WTC11 (cell line): ENCODE results near the gene TRIOBP. TPM values are rescaled to one million over a fixed set of nuclear protein-coding genes. Genes with fewer than 3 reads are reported as not detected.

Experiments
- ATAC-seq: fragments of 200-7000 bp; cut with Tn5 transposase; 2 replicates; pipeline ENCODE4 v1.10.0; 2021; ENCODE audit warnings: mild to moderate bottlenecking, moderate library complexity
- CTCF ChIA-PET: fragments of 300-600 bp; sonication (Branson Sonifier 250); formaldehyde crosslinking; loops from one replicate; lab custom pipeline; 2021; ENCODE audit warnings: antibody characterized with exemption; lab: Charles Lee
- POLR2A ChIA-PET: fragments of 350-600 bp; sonication (Branson Sonifier 250); formaldehyde crosslinking; loops from one replicate; lab custom pipeline; 2021; ENCODE audit warnings: antibody characterized with exemption; lab: Charles Lee
- DNase-seq: peaks from one replicate; pipeline ENCODE4 v3.0.0; 2021; ENCODE audit warnings: low spot score
- H3K27ac Mint-ChIP-seq: 2 replicates; pipeline ENCODE4 v1.8.0; 2021; ENCODE audit warnings: mixed read lengths
- H3K27me3 Mint-ChIP-seq: 2 replicates; pipeline ENCODE4 v1.8.0; 2021; ENCODE audit warnings: low read depth, mild to moderate bottlenecking, moderate library complexity, mixed read lengths
- H3K36me3 Mint-ChIP-seq: 2 replicates; pipeline ENCODE4 v1.8.0; 2021; ENCODE audit warnings: mixed read lengths
- H3K4me1 Mint-ChIP-seq: 2 replicates; pipeline ENCODE4 v1.8.0; 2022; ENCODE audit warnings: mixed read lengths
- H3K4me3 Mint-ChIP-seq: 2 replicates; pipeline ENCODE4 v1.8.0; 2021; ENCODE audit warnings: mild to moderate bottlenecking, moderate library complexity, mixed read lengths
- H3K9me3 Mint-ChIP-seq: 2 replicates; pipeline ENCODE4 v1.8.0; 2021; ENCODE audit warnings: mixed read lengths
- ATF1 ChIP-seq: sonication (generic); formaldehyde crosslinking; IDR thresholded peaks from 2 replicates; pipeline ENCODE4 v1.8.1; 2023; ENCODE audit warnings: mild to moderate bottlenecking, moderate library complexity, missing genetic modification reagents
- ELF4 ChIP-seq: sonication (generic); formaldehyde crosslinking; IDR thresholded peaks from 2 replicates; pipeline ENCODE4 v1.8.1; 2022; ENCODE audit warnings: low read depth, mild to moderate bottlenecking, moderate library complexity, missing genetic modification reagents
- EMX1 ChIP-seq: fragments of 250-450 bp; sonication (Bioruptor Pico); IDR thresholded peaks from 2 replicates; pipeline ENCODE4 v1.8.0; 2021; ENCODE audit warnings: mild to moderate bottlenecking
- FOXP1 ChIP-seq: sonication (generic); formaldehyde crosslinking; IDR thresholded peaks from 2 replicates; pipeline ENCODE4 v1.8.0; 2022; ENCODE audit warnings: missing genetic modification reagents, mild to moderate bottlenecking, moderate library complexity, borderline replicate concordance
- GRHL2 ChIP-seq: fragments of 250-450 bp; sonication (Bioruptor Pico); IDR thresholded peaks from 2 replicates; pipeline ENCODE4 v1.8.0; 2022; ENCODE audit warnings: mild to moderate bottlenecking, moderate library complexity; ENCODE audit not compliant: insufficient replicate concordance, severe bottlenecking
- HMGA2 ChIP-seq: fragments of 250-450 bp; sonication (Bioruptor Pico); IDR thresholded peaks from 2 replicates; pipeline ENCODE4 v1.4.0; 2021; ENCODE audit warnings: mild to moderate bottlenecking, moderate library complexity
- IRF2 ChIP-seq: sonication (generic); formaldehyde crosslinking; IDR thresholded peaks from 2 replicates; pipeline ENCODE4 v1.8.0; 2022; ENCODE audit warnings: low read depth, missing genetic modification reagents, borderline replicate concordance
- MXD4 ChIP-seq: fragments of 250-450 bp; sonication (Bioruptor Pico); IDR thresholded peaks from 2 replicates; pipeline ENCODE4 v1.8.0; 2021; ENCODE audit warnings: mild to moderate bottlenecking, moderate library complexity, borderline replicate concordance
- NFYB ChIP-seq: sonication (generic); formaldehyde crosslinking; conservative IDR thresholded peaks from 2 replicates; pipeline ENCODE4 v1.8.0; 2022; ENCODE audit warnings: low read depth, missing genetic modification reagents
- OVOL2 ChIP-seq: fragments of 250-450 bp; sonication (Bioruptor Pico); IDR thresholded peaks from 2 replicates; pipeline ENCODE4 v1.9.0; 2021; ENCODE audit warnings: mild to moderate bottlenecking, borderline replicate concordance
- RELA ChIP-seq: sonication (generic); formaldehyde crosslinking; IDR thresholded peaks from 2 replicates; pipeline ENCODE4 v1.8.1; 2022; ENCODE audit warnings: missing genetic modification reagents, mild to moderate bottlenecking, borderline replicate concordance
- RORB ChIP-seq: fragments of 250-450 bp; sonication (Bioruptor Pico); IDR thresholded peaks from 2 replicates; pipeline ENCODE4 v1.9.0; 2021; ENCODE audit warnings: mild to moderate bottlenecking
- SP1 ChIP-seq: sonication (generic); formaldehyde crosslinking; conservative IDR thresholded peaks from 2 replicates; pipeline ENCODE4 v1.8.1; 2022; ENCODE audit warnings: missing genetic modification reagents
- ZNF121 ChIP-seq: sonication (generic); formaldehyde crosslinking; IDR thresholded peaks from 2 replicates; pipeline ENCODE4 v1.8.0; 2023; ENCODE audit warnings: missing genetic modification reagents
- ZNF219 ChIP-seq: sonication (generic); formaldehyde crosslinking; IDR thresholded peaks from 2 replicates; pipeline ENCODE4 v1.8.0; 2023; ENCODE audit warnings: missing genetic modification reagents, mild to moderate bottlenecking, borderline replicate concordance
- ZNF416 ChIP-seq: fragments of 250-450 bp; sonication (Bioruptor Pico); IDR thresholded peaks from 2 replicates; pipeline ENCODE4 v1.9.0; 2021; ENCODE audit warnings: mild to moderate bottlenecking, inconsistent platforms
- total RNA-seq: library from RNA; stranded (reverse); gene quantifications from 3 replicates; pipeline ENCODE4 v1.2.3, GENCODE V29; 2021
- TF ChIP-seq, protein P1 (sequence below): sonication (generic); formaldehyde crosslinking; IDR thresholded peaks from 2 replicates; pipeline ENCODE4 v1.8.0; 2023; ENCODE audit warnings: mild to moderate bottlenecking, missing genetic modification reagents
- TF ChIP-seq, protein P2 (sequence below): sonication (generic); formaldehyde crosslinking; IDR thresholded peaks from 2 replicates; pipeline ENCODE4 v1.8.0; 2022; ENCODE audit warnings: missing genetic modification reagents
- TF ChIP-seq, protein P3 (sequence below): fragments of 250-450 bp; sonication (Bioruptor Pico); IDR thresholded peaks from 2 replicates; pipeline ENCODE4 v1.8.0; 2021; ENCODE audit warnings: mild to moderate bottlenecking
- TF ChIP-seq, protein P4 (sequence below): sonication (generic); formaldehyde crosslinking; IDR thresholded peaks from 2 replicates; pipeline ENCODE4 v1.8.1; 2023; ENCODE audit warnings: mild to moderate bottlenecking, missing genetic modification reagents
- TF ChIP-seq, protein P5 (sequence below): fragments of 200-600 bp; IDR thresholded peaks from 2 replicates; pipeline ENCODE4 v1.8.0; 2022; ENCODE audit warnings: antibody characterized with exemption
- TF ChIP-seq, protein P6 (sequence below): sonication (generic); formaldehyde crosslinking; conservative IDR thresholded peaks from 2 replicates; pipeline ENCODE4 v1.8.1; 2022; ENCODE audit warnings: mild to moderate bottlenecking, missing genetic modification reagents
- TF ChIP-seq, protein P7 (sequence below): sonication (generic); formaldehyde crosslinking; IDR thresholded peaks from 2 replicates; pipeline ENCODE4 v1.8.0; 2022; ENCODE audit warnings: mild to moderate bottlenecking, missing genetic modification reagents
- TF ChIP-seq, protein P8 (sequence below): sonication (generic); formaldehyde crosslinking; IDR thresholded peaks from 2 replicates; pipeline ENCODE4 v1.8.0; 2023; ENCODE audit warnings: missing genetic modification reagents
- TF ChIP-seq, protein P9 (sequence below): fragments of 250-450 bp; sonication (Bioruptor Pico); IDR thresholded peaks from 2 replicates; pipeline ENCODE4 v1.9.0; 2021; ENCODE audit warnings: mild to moderate bottlenecking

The TRIOBP gene
- total RNA-seq, 1 experiment from 2014 or later: 54.0 TPM

DNA sequence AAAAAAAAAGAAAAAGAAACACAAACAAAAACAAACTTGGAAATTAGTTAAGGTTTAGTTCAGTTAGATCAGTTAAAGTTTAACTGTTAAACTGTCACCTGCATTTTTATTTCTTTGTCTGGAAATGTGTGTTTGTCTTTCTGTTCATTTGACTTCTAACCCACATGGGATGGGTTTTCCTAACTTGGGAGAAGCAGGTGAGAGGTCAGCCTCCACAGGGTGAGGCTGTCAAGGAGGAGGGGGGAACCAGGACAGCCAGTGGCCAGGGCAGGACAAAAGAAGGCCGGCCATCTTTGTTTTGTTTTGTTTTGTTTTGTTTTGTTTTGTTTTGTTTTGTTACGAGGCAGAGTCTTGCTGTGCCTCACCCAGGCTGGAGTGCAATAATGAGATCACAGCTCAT lies 97.5 kb downstream of the TRIOBP start (continued):
- TF ChIP-seq, protein P1, sequence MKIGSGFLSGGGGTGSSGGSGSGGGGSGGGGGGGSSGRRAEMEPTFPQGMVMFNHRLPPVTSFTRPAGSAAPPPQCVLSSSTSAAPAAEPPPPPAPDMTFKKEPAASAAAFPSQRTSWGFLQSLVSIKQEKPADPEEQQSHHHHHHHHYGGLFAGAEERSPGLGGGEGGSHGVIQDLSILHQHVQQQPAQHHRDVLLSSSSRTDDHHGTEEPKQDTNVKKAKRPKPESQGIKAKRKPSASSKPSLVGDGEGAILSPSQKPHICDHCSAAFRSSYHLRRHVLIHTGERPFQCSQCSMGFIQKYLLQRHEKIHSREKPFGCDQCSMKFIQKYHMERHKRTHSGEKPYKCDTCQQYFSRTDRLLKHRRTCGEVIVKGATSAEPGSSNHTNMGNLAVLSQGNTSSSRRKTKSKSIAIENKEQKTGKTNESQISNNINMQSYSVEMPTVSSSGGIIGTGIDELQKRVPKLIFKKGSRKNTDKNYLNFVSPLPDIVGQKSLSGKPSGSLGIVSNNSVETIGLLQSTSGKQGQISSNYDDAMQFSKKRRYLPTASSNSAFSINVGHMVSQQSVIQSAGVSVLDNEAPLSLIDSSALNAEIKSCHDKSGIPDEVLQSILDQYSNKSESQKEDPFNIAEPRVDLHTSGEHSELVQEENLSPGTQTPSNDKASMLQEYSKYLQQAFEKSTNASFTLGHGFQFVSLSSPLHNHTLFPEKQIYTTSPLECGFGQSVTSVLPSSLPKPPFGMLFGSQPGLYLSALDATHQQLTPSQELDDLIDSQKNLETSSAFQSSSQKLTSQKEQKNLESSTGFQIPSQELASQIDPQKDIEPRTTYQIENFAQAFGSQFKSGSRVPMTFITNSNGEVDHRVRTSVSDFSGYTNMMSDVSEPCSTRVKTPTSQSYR (CRISPR knock-in tag): no peak
- TF ChIP-seq MXD4 (no peak), ZNF219 (no peak), ZNF416 (CRISPR knock-in tag) (no peak), RORB (CRISPR knock-in tag) (no peak), IRF2 (CRISPR knock-in tag) (no peak)

DNA sequence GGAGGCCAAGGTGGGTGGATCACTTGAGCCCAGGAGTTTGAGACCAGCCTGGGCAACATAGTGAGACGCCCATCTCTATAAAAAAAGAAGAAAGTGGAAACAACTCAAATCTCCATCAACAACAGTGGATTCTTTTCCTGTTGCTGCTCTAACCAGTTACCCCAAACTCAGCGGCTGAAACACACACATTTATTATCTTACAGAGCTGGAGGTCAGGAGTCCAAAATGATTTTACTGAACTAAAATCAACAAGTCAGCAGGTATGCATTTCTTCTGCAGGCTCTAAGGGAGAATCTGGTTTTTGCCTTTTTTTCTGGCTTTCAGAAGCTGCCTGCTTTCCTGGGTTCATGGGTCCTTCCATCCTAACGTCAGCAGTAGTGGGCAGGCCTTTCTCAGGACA lies 99.2 kb downstream of the TRIOBP start:
- H3K4me3 Mint-ChIP-seq: no peak overlapping the region
- ATAC-seq (no peak), DNase-seq (no peak)
- H3K27ac Mint-ChIP-seq: no peak overlapping the region
- POLR2A ChIA-PET: no interaction called here
- CTCF ChIA-PET: interaction anchor here (0.7 to 2.0 kb wide), 2 partner anchors 21 to 120 kb away, joined by 3 to 5 read pairs; no protein-coding TSS in a partner anchor
- H3K4me1 Mint-ChIP-seq: no peaks in the 10 kb centered on the region
- H3K9me3 Mint-ChIP-seq: no peaks in the 10 kb centered on the region
- H3K36me3 Mint-ChIP-seq: no peaks in the 10 kb centered on the region
- no peak for TF ChIP-seq NFYB (CRISPR knock-in tag)
- no peak for TF ChIP-seq OVOL2 (CRISPR knock-in tag)
- TF ChIP-seq GRHL2 (CRISPR knock-in tag): no peak
- TF ChIP-seq ELF4 (CRISPR knock-in tag): no peak
- TF ChIP-seq, protein P2, sequence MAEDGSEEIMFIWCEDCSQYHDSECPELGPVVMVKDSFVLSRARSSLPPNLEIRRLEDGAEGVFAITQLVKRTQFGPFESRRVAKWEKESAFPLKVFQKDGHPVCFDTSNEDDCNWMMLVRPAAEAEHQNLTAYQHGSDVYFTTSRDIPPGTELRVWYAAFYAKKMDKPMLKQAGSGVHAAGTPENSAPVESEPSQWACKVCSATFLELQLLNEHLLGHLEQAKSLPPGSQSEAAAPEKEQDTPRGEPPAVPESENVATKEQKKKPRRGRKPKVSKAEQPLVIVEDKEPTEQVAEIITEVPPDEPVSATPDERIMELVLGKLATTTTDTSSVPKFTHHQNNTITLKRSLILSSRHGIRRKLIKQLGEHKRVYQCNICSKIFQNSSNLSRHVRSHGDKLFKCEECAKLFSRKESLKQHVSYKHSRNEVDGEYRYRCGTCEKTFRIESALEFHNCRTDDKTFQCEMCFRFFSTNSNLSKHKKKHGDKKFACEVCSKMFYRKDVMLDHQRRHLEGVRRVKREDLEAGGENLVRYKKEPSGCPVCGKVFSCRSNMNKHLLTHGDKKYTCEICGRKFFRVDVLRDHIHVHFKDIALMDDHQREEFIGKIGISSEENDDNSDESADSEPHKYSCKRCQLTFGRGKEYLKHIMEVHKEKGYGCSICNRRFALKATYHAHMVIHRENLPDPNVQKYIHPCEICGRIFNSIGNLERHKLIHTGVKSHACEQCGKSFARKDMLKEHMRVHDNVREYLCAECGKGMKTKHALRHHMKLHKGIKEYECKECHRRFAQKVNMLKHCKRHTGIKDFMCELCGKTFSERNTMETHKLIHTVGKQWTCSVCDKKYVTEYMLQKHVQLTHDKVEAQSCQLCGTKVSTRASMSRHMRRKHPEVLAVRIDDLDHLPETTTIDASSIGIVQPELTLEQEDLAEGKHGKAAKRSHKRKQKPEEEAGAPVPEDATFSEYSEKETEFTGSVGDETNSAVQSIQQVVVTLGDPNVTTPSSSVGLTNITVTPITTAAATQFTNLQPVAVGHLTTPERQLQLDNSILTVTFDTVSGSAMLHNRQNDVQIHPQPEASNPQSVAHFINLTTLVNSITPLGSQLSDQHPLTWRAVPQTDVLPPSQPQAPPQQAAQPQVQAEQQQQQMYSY (CRISPR knock-in tag): no peak
- TF ChIP-seq, protein P3, sequence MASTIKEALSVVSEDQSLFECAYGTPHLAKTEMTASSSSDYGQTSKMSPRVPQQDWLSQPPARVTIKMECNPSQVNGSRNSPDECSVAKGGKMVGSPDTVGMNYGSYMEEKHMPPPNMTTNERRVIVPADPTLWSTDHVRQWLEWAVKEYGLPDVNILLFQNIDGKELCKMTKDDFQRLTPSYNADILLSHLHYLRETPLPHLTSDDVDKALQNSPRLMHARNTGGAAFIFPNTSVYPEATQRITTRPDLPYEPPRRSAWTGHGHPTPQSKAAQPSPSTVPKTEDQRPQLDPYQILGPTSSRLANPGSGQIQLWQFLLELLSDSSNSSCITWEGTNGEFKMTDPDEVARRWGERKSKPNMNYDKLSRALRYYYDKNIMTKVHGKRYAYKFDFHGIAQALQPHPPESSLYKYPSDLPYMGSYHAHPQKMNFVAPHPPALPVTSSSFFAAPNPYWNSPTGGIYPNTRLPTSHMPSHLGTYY: no peak
- TF ChIP-seq RELA: no peak
- no peak for TF ChIP-seq SP1
- TF ChIP-seq, protein P4, sequence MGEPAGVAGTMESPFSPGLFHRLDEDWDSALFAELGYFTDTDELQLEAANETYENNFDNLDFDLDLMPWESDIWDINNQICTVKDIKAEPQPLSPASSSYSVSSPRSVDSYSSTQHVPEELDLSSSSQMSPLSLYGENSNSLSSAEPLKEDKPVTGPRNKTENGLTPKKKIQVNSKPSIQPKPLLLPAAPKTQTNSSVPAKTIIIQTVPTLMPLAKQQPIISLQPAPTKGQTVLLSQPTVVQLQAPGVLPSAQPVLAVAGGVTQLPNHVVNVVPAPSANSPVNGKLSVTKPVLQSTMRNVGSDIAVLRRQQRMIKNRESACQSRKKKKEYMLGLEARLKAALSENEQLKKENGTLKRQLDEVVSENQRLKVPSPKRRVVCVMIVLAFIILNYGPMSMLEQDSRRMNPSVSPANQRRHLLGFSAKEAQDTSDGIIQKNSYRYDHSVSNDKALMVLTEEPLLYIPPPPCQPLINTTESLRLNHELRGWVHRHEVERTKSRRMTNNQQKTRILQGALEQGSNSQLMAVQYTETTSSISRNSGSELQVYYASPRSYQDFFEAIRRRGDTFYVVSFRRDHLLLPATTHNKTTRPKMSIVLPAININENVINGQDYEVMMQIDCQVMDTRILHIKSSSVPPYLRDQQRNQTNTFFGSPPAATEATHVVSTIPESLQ (CRISPR knock-in tag): no peak
- TF ChIP-seq, protein P5, sequence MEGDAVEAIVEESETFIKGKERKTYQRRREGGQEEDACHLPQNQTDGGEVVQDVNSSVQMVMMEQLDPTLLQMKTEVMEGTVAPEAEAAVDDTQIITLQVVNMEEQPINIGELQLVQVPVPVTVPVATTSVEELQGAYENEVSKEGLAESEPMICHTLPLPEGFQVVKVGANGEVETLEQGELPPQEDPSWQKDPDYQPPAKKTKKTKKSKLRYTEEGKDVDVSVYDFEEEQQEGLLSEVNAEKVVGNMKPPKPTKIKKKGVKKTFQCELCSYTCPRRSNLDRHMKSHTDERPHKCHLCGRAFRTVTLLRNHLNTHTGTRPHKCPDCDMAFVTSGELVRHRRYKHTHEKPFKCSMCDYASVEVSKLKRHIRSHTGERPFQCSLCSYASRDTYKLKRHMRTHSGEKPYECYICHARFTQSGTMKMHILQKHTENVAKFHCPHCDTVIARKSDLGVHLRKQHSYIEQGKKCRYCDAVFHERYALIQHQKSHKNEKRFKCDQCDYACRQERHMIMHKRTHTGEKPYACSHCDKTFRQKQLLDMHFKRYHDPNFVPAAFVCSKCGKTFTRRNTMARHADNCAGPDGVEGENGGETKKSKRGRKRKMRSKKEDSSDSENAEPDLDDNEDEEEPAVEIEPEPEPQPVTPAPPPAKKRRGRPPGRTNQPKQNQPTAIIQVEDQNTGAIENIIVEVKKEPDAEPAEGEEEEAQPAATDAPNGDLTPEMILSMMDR: no peak
- no peak for TF ChIP-seq FOXP1
- TF ChIP-seq ATF1 (CRISPR knock-in tag): no peak
- no peak for TF ChIP-seq HMGA2 (CRISPR knock-in tag)
- TF ChIP-seq, protein P6, sequence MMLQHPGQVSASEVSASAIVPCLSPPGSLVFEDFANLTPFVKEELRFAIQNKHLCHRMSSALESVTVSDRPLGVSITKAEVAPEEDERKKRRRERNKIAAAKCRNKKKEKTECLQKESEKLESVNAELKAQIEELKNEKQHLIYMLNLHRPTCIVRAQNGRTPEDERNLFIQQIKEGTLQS (CRISPR knock-in tag): no peak
- no peak for TF ChIP-seq ZNF121 (CRISPR knock-in tag)
- TF ChIP-seq, protein P7, sequence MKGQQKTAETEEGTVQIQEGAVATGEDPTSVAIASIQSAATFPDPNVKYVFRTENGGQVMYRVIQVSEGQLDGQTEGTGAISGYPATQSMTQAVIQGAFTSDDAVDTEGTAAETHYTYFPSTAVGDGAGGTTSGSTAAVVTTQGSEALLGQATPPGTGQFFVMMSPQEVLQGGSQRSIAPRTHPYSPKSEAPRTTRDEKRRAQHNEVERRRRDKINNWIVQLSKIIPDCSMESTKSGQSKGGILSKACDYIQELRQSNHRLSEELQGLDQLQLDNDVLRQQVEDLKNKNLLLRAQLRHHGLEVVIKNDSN (CRISPR knock-in tag): no peak
- TF ChIP-seq, protein P8, sequence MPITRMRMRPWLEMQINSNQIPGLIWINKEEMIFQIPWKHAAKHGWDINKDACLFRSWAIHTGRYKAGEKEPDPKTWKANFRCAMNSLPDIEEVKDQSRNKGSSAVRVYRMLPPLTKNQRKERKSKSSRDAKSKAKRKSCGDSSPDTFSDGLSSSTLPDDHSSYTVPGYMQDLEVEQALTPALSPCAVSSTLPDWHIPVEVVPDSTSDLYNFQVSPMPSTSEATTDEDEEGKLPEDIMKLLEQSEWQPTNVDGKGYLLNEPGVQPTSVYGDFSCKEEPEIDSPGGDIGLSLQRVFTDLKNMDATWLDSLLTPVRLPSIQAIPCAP (CRISPR knock-in tag): no peak
- TF ChIP-seq, protein P9, sequence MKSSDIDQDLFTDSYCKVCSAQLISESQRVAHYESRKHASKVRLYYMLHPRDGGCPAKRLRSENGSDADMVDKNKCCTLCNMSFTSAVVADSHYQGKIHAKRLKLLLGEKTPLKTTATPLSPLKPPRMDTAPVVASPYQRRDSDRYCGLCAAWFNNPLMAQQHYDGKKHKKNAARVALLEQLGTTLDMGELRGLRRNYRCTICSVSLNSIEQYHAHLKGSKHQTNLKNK: no peak
- no peak for TF ChIP-seq EMX1 (CRISPR knock-in tag)
- H3K27me3 Mint-ChIP-seq: peaks cover 76% of the 10 kb centered on the region
